ENCODE data around the gene RAB4A.

The RAB4A gene

GRCh38 chr1:229347528-229347927 is 76.6 kb downstream of the RAB4A start:
- no peak overlapping the region for H2BK5ac ChIP-seq (ENCODE audit: low read length)
- H3K4me2 ChIP-seq (ENCODE audit: insufficient read depth, low read length, poor library complexity, severe bottlenecking), result no peak overlapping the region
- no peak overlapping the region for H3K18ac ChIP-seq (ENCODE audit: low read length)
- no peak overlapping the region for H2BK15ac ChIP-seq (ENCODE audit: low read length)
- H3K23ac ChIP-seq (ENCODE audit: low read depth, low read length, poor library complexity), result no peak overlapping the region
- H4K8ac ChIP-seq (ENCODE audit: low read depth, low read length), result no peak overlapping the region
- H3K27me3 ChIP-seq (ENCODE audit: control insufficient read depth in 3 of 3, insufficient read depth in 3 of 3, low read depth in 1 of 3, low read length in 3 of 3), result peaks cover 0 to 8% (median 0%) of the 10 kb centered on the region in 3 experiments
- DNase-seq (ENCODE audit: low spot score), result no peak
- no peaks in the 10 kb centered on the region for H3K36me3 ChIP-seq (replicated peaks in 1 of 2; ENCODE audit: control insufficient read depth in 2 of 2, insufficient read depth in 2 of 2, low read length in 2 of 2)
- no peak overlapping the region for H2BK120ac ChIP-seq (ENCODE audit: low read depth, low read length)
- no peak overlapping the region for H4K91ac ChIP-seq (ENCODE audit: low read depth, low read length, poor library complexity)
- peaks cover 0 to 2% of the 10 kb centered on the region in 2 donors for H3K4me1 ChIP-seq (ENCODE audit: control insufficient read depth in 2 of 2, insufficient read depth in 1 of 2, low read depth in 1 of 2, low read length in 2 of 2)
- H3K14ac ChIP-seq (ENCODE audit: low read length), result no peak overlapping the region
- no peak overlapping the region for H3K9ac ChIP-seq (ENCODE audit: low read depth, low read length, poor library complexity)
- H3K27ac ChIP-seq (replicated peaks; ENCODE audit: low read length), result no peak overlapping the region
- no peak overlapping the region for H2AFZ ChIP-seq (ENCODE audit: low read length)
- no CpG with 5 or more reads among the region's 3 CpGs for WGBS, 2 donors (ENCODE audit: extremely low coverage in 2 of 2, insufficient read length in 2 of 2, insufficient replicate concordance in 1 of 2)
- no peak overlapping the region for H2BK12ac ChIP-seq (ENCODE audit: low read length)
- peaks cover 0 to 6% of the 10 kb centered on the region in 2 donors for H3K9me3 ChIP-seq (replicated peaks in 1 of 2; ENCODE audit: control insufficient read depth in 2 of 2, insufficient read depth in 1 of 2, low read depth in 1 of 2, low read length in 2 of 2)
- H3K4me3 ChIP-seq (ENCODE audit: low read length in 2 of 2), result no peak overlapping the region
- H3K79me1 ChIP-seq (ENCODE audit: low read depth, low read length), result no peaks in the 10 kb centered on the region
- no peak overlapping the region for H2AK5ac ChIP-seq (ENCODE audit: low read depth, low read length)
- no peak overlapping the region for H3K4ac ChIP-seq (ENCODE audit: low read length)

DNA sequence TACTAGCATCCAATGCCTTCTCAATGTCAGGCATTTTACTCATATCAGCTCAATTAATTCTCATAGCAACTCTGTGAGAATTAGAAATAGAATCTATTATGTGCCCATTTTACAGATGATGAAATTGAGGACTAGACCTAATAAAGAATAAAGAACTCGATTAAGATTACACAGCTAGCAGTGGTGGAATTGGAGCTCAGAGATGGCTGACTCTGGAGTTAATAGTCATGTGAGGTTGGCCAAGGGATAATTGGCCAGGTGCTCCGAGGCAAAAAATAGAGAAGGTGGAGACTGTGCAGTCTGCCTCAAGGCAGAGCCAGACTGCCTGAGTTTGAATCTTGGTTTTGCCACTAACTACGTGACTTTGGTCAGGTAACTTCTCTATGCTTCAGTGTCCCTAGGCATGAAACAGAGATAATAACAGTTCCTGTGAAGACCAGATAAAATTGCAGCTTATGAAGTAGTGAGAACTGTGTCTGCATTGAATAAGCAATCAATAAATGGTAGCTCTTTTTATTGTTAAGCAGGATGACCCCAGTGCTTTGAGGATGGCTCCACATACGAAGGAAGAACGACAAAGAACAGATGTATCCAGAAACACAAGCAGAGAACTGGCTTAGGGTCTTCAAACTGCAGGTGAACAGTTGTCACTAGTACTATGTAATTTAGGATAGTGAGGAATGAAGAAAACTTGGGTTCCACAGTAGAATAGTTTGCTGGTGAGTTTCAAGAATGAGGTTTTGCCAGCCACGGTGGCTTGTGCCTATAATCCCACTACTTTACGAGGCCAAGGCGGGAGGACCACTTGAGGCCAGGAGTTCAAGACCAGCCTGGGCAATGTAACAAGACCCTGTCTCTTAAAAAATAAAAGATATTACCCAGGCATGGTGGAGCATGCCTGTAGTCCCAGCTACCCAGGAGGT is 78.8 kb downstream of the RAB4A start:
- no peak overlapping the region for H4K91ac ChIP-seq (ENCODE audit: low read depth, low read length, poor library complexity)
- no peak overlapping the region for H3K4ac ChIP-seq (ENCODE audit: low read length)
- no CpG with 5 or more reads among the region's 8 CpGs for WGBS, 2 donors (ENCODE audit: extremely low coverage in 2 of 2, insufficient read length in 2 of 2, insufficient replicate concordance in 1 of 2)
- H3K27me3 ChIP-seq (ENCODE audit: control insufficient read depth in 3 of 3, insufficient read depth in 3 of 3, low read depth in 1 of 3, low read length in 3 of 3), result peaks cover 0 to 7% (median 0%) of the 10 kb centered on the region in 3 experiments
- H3K4me2 ChIP-seq (ENCODE audit: insufficient read depth, low read length, poor library complexity, severe bottlenecking), result no peak overlapping the region
- H3K9ac ChIP-seq (ENCODE audit: low read depth, low read length, poor library complexity), result no peak overlapping the region
- H3K36me3 ChIP-seq (replicated peaks in 1 of 2; ENCODE audit: control insufficient read depth in 2 of 2, insufficient read depth in 2 of 2, low read length in 2 of 2), result no peaks in the 10 kb centered on the region
- no peak overlapping the region for H2BK15ac ChIP-seq (ENCODE audit: low read length)
- H3K23ac ChIP-seq (ENCODE audit: low read depth, low read length, poor library complexity), result no peak overlapping the region
- H2AFZ ChIP-seq (ENCODE audit: low read length), result no peak overlapping the region
- no peak overlapping the region for H3K27ac ChIP-seq (replicated peaks; ENCODE audit: low read length)
- peaks cover 0 to 11% of the 10 kb centered on the region in 2 donors for H3K9me3 ChIP-seq (replicated peaks in 1 of 2; ENCODE audit: control insufficient read depth in 2 of 2, insufficient read depth in 1 of 2, low read depth in 1 of 2, low read length in 2 of 2)
- H2BK12ac ChIP-seq (ENCODE audit: low read length), result no peak overlapping the region
- H3K4me1 ChIP-seq (ENCODE audit: control insufficient read depth in 2 of 2, insufficient read depth in 1 of 2, low read depth in 1 of 2, low read length in 2 of 2), result no peaks in the 10 kb centered on the region
- no peak overlapping the region for H3K14ac ChIP-seq (ENCODE audit: low read length)
- no peak overlapping the region for H4K8ac ChIP-seq (ENCODE audit: low read depth, low read length)
- H3K18ac ChIP-seq (ENCODE audit: low read length), result no peak overlapping the region
- H2AK5ac ChIP-seq (ENCODE audit: low read depth, low read length), result no peak overlapping the region
- no peak overlapping the region for H3K4me3 ChIP-seq (ENCODE audit: low read length in 2 of 2)
- no peak overlapping the region for H2BK5ac ChIP-seq (ENCODE audit: low read length)
- H3K79me1 ChIP-seq (ENCODE audit: low read depth, low read length), result no peaks in the 10 kb centered on the region
- DNase-seq (ENCODE audit: low spot score), result no peak
- no peak overlapping the region for H2BK120ac ChIP-seq (ENCODE audit: low read depth, low read length)

DNA sequence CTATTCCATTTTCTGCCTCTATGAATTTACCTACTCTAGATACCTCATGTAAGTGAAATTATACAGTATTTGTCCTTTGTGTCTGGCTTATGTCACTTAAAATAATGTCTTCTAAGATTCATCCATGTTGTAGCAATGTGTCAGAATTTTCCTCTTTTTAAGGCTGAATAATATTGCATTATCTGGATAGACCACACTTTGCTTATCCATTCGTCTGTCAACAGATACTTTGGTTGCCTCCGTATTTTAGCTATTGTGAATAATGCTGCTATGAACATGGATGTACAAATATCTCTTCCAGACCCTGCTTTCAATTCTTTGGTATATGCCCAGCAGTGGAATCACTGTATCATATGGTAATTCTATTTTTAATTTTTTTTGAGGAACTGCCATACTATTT is 82.1 kb downstream of the RAB4A start:
- Histone ChIP-seq H3K23ac (ENCODE audit: low read depth, low read length, poor library complexity) (no peak overlapping the region), H3K18ac (ENCODE audit: low read length) (no peak overlapping the region), H3K4me1 (ENCODE audit: control insufficient read depth in 2 of 2, insufficient read depth in 1 of 2, low read depth in 1 of 2, low read length in 2 of 2) (no peaks in the 10 kb centered on the region), H3K4ac (ENCODE audit: low read length) (no peak overlapping the region), H2BK5ac (ENCODE audit: low read length) (no peak overlapping the region), H3K4me3 (ENCODE audit: low read length in 2 of 2) (no peak overlapping the region), H2BK15ac (ENCODE audit: low read length) (no peak overlapping the region), H3K9me3 (replicated peaks in 1 of 2; ENCODE audit: control insufficient read depth in 2 of 2, insufficient read depth in 1 of 2, low read depth in 1 of 2, low read length in 2 of 2) (peaks cover 0 to 6% of the 10 kb centered on the region in 2 donors), H4K91ac (ENCODE audit: low read depth, low read length, poor library complexity) (no peak overlapping the region), H3K4me2 (ENCODE audit: insufficient read depth, low read length, poor library complexity, severe bottlenecking) (no peak overlapping the region), H2BK120ac (ENCODE audit: low read depth, low read length) (no peak overlapping the region), H2AFZ (ENCODE audit: low read length) (no peak overlapping the region), H4K8ac (ENCODE audit: low read depth, low read length) (no peak overlapping the region), H3K14ac (ENCODE audit: low read length) (no peak overlapping the region), H2BK12ac (ENCODE audit: low read length) (no peak overlapping the region), H3K27ac (replicated peaks; ENCODE audit: low read length) (no peak overlapping the region), H2AK5ac (ENCODE audit: low read depth, low read length) (no peak overlapping the region), H3K79me1 (ENCODE audit: low read depth, low read length) (no peaks in the 10 kb centered on the region), H3K27me3 (ENCODE audit: control insufficient read depth in 3 of 3, insufficient read depth in 3 of 3, low read depth in 1 of 3, low read length in 3 of 3) (peaks cover 0 to 6% (median 0%) of the 10 kb centered on the region in 3 experiments), H3K36me3 (replicated peaks in 1 of 2; ENCODE audit: control insufficient read depth in 2 of 2, insufficient read depth in 2 of 2, low read length in 2 of 2) (no peaks in the 10 kb centered on the region), H3K9ac (ENCODE audit: low read depth, low read length, poor library complexity) (no peak overlapping the region)
- WGBS, 2 donors (ENCODE audit: extremely low coverage in 2 of 2, insufficient read length in 2 of 2, insufficient replicate concordance in 1 of 2), result no CpG with 5 or more reads among the region's 2 CpGs
- no peak for DNase-seq (ENCODE audit: low spot score)

- Histone ChIP-seq H3K9ac (ENCODE audit: low read depth, low read length, poor library complexity) (no peak overlapping the region), H3K18ac (ENCODE audit: low read length) (no peak overlapping the region), H3K79me1 (ENCODE audit: low read depth, low read length) (no peaks in the 10 kb centered on the region), H3K4me2 (ENCODE audit: insufficient read depth, low read length, poor library complexity, severe bottlenecking) (no peak overlapping the region), H4K8ac (ENCODE audit: low read depth, low read length) (no peak overlapping the region), H3K27ac (replicated peaks; ENCODE audit: low read length) (no peak overlapping the region), H3K4ac (ENCODE audit: low read length) (no peak overlapping the region), H2BK12ac (ENCODE audit: low read length) (no peak overlapping the region), H2BK15ac (ENCODE audit: low read length) (no peak overlapping the region), H2BK120ac (ENCODE audit: low read depth, low read length) (no peak overlapping the region), H3K14ac (ENCODE audit: low read length) (no peak overlapping the region), H4K91ac (ENCODE audit: low read depth, low read length, poor library complexity) (no peak overlapping the region), H3K4me3 (ENCODE audit: low read length in 2 of 2) (no peak overlapping the region), H3K23ac (ENCODE audit: low read depth, low read length, poor library complexity) (no peak overlapping the region), H3K9me3 (replicated peaks in 1 of 2; ENCODE audit: control insufficient read depth in 2 of 2, insufficient read depth in 1 of 2, low read depth in 1 of 2, low read length in 2 of 2) (peaks cover 0 to 6% of the 10 kb centered on the region in 2 donors), H3K4me1 (ENCODE audit: control insufficient read depth in 2 of 2, insufficient read depth in 1 of 2, low read depth in 1 of 2, low read length in 2 of 2) (no peaks in the 10 kb centered on the region), H3K27me3 (ENCODE audit: control insufficient read depth in 3 of 3, insufficient read depth in 3 of 3, low read depth in 1 of 3, low read length in 3 of 3) (peaks cover 0 to 8% (median 0%) of the 10 kb centered on the region in 3 experiments), H2BK5ac (ENCODE audit: low read length) (no peak overlapping the region), H2AK5ac (ENCODE audit: low read depth, low read length) (no peak overlapping the region), H3K36me3 (replicated peaks in 1 of 2; ENCODE audit: control insufficient read depth in 2 of 2, insufficient read depth in 2 of 2, low read length in 2 of 2) (no peaks in the 10 kb centered on the region), H2AFZ (ENCODE audit: low read length) (no peak overlapping the region)
- no peak for DNase-seq (ENCODE audit: low spot score)
Measured at GRCh38 chr1:229354226-229354625, 83.3 kb downstream of the RAB4A start.
